ENCODE data around the gene DAP. TPM values are rescaled to one million over a fixed set of nuclear protein-coding genes. Genes with fewer than 3 reads are reported as not detected.

DAP gene
- total RNA-seq, 2 experiments from 2014 or later: 47.8 to 50.2 TPM

GRCh38 chr5:10778179-10778910 is 17.3 kb upstream of the DAP start:
- no peaks in the 10 kb centered on the region for H3K36me3 Mint-ChIP-seq

GRCh38 chr5:10775646-10776045 is 14.6 kb upstream of the DAP start:
- Mint-ChIP-seq H3K4me1 (no peaks in the 10 kb centered on the region), H3K27ac (no peak overlapping the region), H3K36me3 (no peaks in the 10 kb centered on the region), H3K9me3 (no peaks in the 10 kb centered on the region), H3K4me3 (no peak overlapping the region), H3K27me3 (peaks cover 5% of the 10 kb centered on the region)
- DNase-seq (no peak), ATAC-seq (ENCODE audit: low read depth) (no peak)
- POLR2A ChIA-PET: no interaction called here

More at GRCh38 chr5:10778179-10778910, 17.3 kb upstream of the DAP start:
- ATAC-seq (ENCODE audit: low read depth) (no peak), DNase-seq (no peak)
- Mint-ChIP-seq H3K4me1 (peaks cover 2% of the 10 kb centered on the region), H3K27me3 (peaks cover 2% of the 10 kb centered on the region), H3K27ac (no peak overlapping the region), H3K4me3 (no peak overlapping the region), H3K9me3 (peaks cover 2% of the 10 kb centered on the region)
- POLR2A ChIA-PET: no interaction called here

DNA sequence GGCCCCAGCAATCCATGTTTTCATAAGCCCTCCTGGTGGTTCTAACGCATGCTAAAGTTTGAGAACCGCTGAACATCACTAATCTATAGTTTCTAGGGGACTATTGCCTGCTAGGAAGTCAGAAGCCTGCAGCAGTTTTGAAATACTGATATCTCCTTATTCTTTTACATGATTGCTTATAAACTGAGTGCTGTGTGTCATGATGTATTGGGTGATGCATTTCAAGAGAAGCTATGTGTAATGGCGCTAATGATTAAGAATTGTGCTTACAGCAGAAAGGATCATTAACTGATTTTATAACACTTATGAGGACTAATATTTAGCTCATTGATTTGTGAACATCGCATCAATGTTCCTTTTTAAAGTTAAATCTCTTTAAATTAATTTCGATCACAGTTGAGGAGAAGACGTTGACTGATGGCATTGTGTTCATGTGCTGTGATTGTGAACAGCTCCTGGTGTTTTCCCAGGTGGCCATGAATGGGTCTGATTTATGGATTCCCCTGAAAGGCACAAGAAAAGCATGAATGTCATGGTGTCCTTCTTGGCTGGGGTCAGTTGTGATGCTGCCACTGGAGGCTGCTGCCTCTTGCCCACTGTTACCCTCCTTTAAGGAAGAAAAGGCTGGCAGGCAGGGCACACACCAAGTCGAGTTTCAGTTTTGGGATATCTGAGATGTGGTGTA is 12.0 kb upstream of the DAP start:
- peaks cover 14% of the 10 kb centered on the region for H3K27me3 Mint-ChIP-seq
- H3K27ac Mint-ChIP-seq: no peak overlapping the region
- POLR2A ChIA-PET: no interaction called here
- no peaks in the 10 kb centered on the region for H3K9me3 Mint-ChIP-seq
- no peaks in the 10 kb centered on the region for H3K36me3 Mint-ChIP-seq
- H3K4me1 Mint-ChIP-seq: no peaks in the 10 kb centered on the region
- DNase-seq: no peak
- H3K4me3 Mint-ChIP-seq: no peak overlapping the region
- ATAC-seq (ENCODE audit: low read depth): no peak

DNA sequence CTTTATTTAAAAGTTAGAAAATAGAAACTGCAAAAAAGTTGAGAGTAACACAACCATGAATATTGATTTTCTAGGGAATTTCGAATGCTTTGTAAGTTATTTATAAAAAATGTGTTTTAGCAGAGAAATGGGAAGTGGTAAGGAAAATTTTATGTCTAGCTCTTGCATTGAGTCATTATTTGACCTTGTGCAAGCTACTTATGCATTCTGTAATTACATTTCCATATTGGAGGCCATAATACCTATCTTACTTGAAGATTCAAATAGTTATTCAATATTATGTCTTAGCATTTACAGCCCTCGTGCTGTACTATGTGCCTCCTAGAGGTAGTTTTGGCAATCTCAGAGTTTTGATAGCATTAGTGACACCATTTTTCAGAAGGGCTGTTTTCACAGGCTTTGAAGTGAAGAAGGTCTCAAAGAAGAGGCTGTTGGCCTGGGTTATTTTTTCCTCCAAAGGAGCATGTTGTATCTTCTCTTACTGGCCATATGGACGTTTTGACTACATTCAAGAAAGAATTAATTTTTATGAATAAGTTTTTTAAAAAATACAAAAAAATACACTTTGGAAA is 7.4 kb upstream of the DAP start:
- no peak for DNase-seq
- POLR2A ChIA-PET: no interaction called here
- H3K4me1 Mint-ChIP-seq: peaks cover 1% of the 10 kb centered on the region

GRCh38 chr5:10762776-10763500 is 1.9 kb upstream of the DAP start:
- H3K4me1 Mint-ChIP-seq: peaks cover 20% of the 10 kb centered on the region
- no peak for ATAC-seq (ENCODE audit: low read depth)
- DNase-seq: no peak
- POLR2A ChIA-PET: no interaction called here
- peaks cover 3% of the 10 kb centered on the region for H3K27me3 Mint-ChIP-seq
- no peak overlapping the region for H3K27ac Mint-ChIP-seq
- peak overlapping the region; percentile 79 for H3K4me3 Mint-ChIP-seq
- peaks cover 3% of the 10 kb centered on the region for H3K9me3 Mint-ChIP-seq
- H3K36me3 Mint-ChIP-seq: peaks cover 9% of the 10 kb centered on the region

More for the DNA sequence above, 7.4 kb upstream of the DAP start:
- H3K27ac Mint-ChIP-seq: no peak overlapping the region
- H3K36me3 Mint-ChIP-seq: peaks cover 2% of the 10 kb centered on the region
- no peak overlapping the region for H3K4me3 Mint-ChIP-seq
- peaks cover 3% of the 10 kb centered on the region for H3K9me3 Mint-ChIP-seq
- H3K27me3 Mint-ChIP-seq: peaks cover 15% of the 10 kb centered on the region
- ATAC-seq (ENCODE audit: low read depth): no peak

DNA sequence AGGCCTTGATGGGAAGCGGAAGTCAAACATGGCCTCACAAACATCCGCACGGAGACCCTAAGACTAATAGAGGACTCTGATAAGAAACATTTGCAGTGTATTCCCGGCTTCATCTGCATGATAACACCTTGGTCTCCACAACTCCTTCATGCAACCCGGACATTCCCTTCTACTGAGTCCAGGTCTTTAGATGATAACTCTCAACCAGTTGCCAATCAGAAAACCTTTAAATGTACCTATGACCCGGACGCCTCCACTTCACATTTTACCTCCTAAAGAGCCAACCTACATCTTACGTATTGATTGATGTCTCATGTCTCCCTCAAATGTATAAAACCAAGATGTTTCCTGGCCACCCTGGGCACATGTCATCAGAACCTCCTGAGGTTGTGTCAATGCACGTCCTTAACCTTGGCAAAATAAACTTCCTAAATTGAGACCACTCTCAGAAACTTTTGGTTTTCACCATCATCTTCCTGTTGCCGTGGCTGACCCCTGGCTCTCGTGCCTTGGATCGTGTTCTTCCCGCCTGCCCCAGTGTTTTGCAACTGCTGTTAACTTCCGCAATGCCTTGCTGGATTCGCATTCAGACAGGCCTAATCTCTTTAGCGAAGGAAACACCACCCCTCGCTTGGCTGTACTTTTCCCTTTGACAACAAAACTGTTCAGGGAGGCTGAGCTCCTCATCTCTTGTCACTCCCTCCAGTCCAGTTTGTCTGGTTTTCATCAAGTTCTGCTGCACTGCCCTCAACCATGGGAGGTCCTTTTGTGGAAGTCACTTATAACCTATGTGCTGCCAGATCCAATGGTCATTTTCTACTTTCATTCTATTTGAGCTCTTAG is 1.1 kb upstream of the DAP start:
- Mint-ChIP-seq H3K9me3 (peaks cover 3% of the 10 kb centered on the region), H3K27ac (peak overlapping the region; percentile 84), H3K36me3 (peaks cover 10% of the 10 kb centered on the region), H3K27me3 (no peaks in the 10 kb centered on the region), H3K4me3 (peak overlapping the region; percentile 79), H3K4me1 (peaks cover 25% of the 10 kb centered on the region)
- no peak for DNase-seq
- POLR2A ChIA-PET: interaction anchor here (1.2 kb wide), 1 partner anchor 340 kb away, joined by 3 read pairs; no protein-coding TSS in a partner anchor
- no peak for ATAC-seq (ENCODE audit: low read depth)

DNA sequence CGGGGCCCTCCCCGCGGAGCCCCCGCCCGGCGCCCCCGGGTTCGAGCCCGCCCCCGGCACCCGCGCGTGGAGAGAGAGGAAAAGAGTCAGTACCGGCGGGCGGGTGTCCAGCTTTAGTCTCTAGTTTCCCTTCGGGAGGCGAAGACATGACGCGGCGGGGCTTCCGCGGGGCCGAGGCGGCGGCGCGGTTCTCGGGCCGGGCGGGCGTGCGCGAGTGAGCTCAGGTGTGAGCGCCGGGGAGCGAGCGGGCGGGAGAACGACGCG is 181 bp downstream of the DAP start:
- no peak overlapping the region for H3K27ac Mint-ChIP-seq

DNA sequence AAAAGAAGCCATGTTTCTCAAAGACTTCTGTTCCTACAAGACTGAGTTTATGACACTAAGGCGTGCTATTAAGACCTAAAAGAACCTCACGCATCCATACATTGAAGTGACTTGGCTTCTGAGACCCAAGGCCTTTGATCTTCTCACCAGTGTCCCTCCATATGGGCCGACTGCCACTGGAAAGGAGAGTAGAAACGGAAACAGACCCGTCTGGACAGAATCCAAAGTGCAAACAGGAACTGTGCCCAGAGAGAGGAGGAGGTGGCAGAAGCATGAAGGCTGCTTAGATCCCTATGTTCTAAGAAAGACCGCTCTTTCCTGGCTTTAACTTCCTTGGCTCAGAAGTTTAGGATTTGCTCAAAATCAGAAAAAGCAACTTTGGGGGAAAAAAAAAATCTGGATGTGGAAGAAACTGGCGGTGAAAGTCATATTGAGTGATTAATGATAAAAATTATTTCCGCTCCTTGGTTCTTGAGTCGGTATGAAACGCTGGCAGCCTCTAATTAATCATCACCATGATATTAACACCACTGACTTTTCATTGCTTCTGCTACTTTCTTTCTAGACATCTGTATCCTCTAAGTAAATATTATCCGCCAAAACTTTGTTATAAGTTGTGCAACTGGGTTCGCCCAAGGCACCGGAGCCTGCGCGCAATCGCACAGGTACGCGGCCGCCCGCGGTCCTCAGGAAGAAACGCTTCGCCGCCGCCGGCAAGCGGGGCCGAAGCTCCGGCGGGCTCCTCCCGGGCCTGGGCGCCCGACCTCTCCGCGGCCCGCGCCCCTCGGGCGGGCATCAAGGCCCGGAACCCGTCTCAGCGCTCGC is 726 bp downstream of the DAP start:
- Mint-ChIP-seq H3K36me3 (peaks cover 13% of the 10 kb centered on the region), H3K9me3 (no peaks in the 10 kb centered on the region), H3K4me1 (peaks cover 26% of the 10 kb centered on the region), H3K27ac (peak overlapping the region; percentile 83), H3K4me3 (peak overlapping the region; percentile 97), H3K27me3 (no peaks in the 10 kb centered on the region)
- no peak for DNase-seq
- POLR2A ChIA-PET: interaction anchor here (0.5 to 1.3 kb wide), 5 partner anchors 9 to 339 kb away, joined by 3 to 5 read pairs (median 3); no protein-coding TSS in a partner anchor
- ATAC-seq (ENCODE audit: low read depth): peak; percentile 28

More for the DNA sequence above, 181 bp downstream of the DAP start:
- DNase-seq (no peak), ATAC-seq (ENCODE audit: low read depth) (no peak)
- H3K9me3 Mint-ChIP-seq: no peaks in the 10 kb centered on the region
- peaks cover 26% of the 10 kb centered on the region for H3K4me1 Mint-ChIP-seq
- POLR2A ChIA-PET: interaction anchor here (0.5 to 1.3 kb wide), 5 partner anchors 9 to 339 kb away, joined by 3 to 5 read pairs (median 3); no protein-coding TSS in a partner anchor
- no peaks in the 10 kb centered on the region for H3K27me3 Mint-ChIP-seq
- H3K4me3 Mint-ChIP-seq: peak overlapping the region; percentile 79
- H3K36me3 Mint-ChIP-seq: peaks cover 10% of the 10 kb centered on the region

GRCh38 chr5:10759111-10759510 is 1.9 kb downstream of the DAP start:
- POLR2A ChIA-PET: no interaction called here
- no peak for DNase-seq
- Mint-ChIP-seq H3K9me3 (no peaks in the 10 kb centered on the region), H3K36me3 (peaks cover 18% of the 10 kb centered on the region), H3K4me3 (peak overlapping the region; percentile 62), H3K4me1 (peaks cover 28% of the 10 kb centered on the region), H3K27me3 (no peaks in the 10 kb centered on the region), H3K27ac (no peak overlapping the region)
- no peak for ATAC-seq (ENCODE audit: low read depth)

GRCh38 chr5:10757922-10758555 is 3.0 kb downstream of the DAP start:
- no peaks in the 10 kb centered on the region for H3K27me3 Mint-ChIP-seq
- peaks cover 27% of the 10 kb centered on the region for H3K4me1 Mint-ChIP-seq
- H3K4me3 Mint-ChIP-seq: no peak overlapping the region
- DNase-seq (no peak), ATAC-seq (ENCODE audit: low read depth) (no peak)
- peaks cover 18% of the 10 kb centered on the region for H3K36me3 Mint-ChIP-seq
- H3K9me3 Mint-ChIP-seq: no peaks in the 10 kb centered on the region
- H3K27ac Mint-ChIP-seq: no peak overlapping the region
- POLR2A ChIA-PET: no interaction called here

GRCh38 chr5:10757043-10757442 is 4.0 kb downstream of the DAP start:
- POLR2A ChIA-PET: no interaction called here
- H3K36me3 Mint-ChIP-seq: peaks cover 16% of the 10 kb centered on the region
- DNase-seq (no peak), ATAC-seq (ENCODE audit: low read depth) (no peak)
- H3K27ac Mint-ChIP-seq: no peak overlapping the region
- H3K9me3 Mint-ChIP-seq: no peaks in the 10 kb centered on the region
- H3K4me1 Mint-ChIP-seq: peaks cover 19% of the 10 kb centered on the region
- H3K27me3 Mint-ChIP-seq: no peaks in the 10 kb centered on the region
- H3K4me3 Mint-ChIP-seq: no peak overlapping the region

DNA sequence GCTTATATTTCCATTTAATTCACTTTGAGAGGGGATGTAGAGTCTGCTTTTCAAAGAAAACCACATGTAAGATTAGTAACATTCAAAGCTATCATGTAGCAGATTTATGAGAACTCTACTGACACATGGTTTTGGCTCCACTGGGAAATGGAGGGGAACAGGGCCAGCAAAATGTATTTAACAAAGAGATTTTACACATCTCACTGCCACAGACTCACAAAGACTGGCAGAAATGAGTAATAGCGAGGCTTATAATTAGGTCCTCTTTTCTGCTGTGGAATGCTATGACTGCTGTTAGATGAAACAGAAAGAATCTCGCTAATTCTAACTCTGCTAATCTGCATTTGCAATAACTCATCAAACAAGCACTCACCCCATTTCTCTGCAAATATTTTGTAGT is 4.5 kb downstream of the DAP start:
- DNase-seq: no peak
- H3K4me1 Mint-ChIP-seq: peaks cover 17% of the 10 kb centered on the region
- H3K27me3 Mint-ChIP-seq: no peaks in the 10 kb centered on the region
- no peak overlapping the region for H3K27ac Mint-ChIP-seq
- peaks cover 16% of the 10 kb centered on the region for H3K36me3 Mint-ChIP-seq
- ATAC-seq (ENCODE audit: low read depth): no peak
- H3K4me3 Mint-ChIP-seq: no peak overlapping the region
- POLR2A ChIA-PET: no interaction called here
- no peaks in the 10 kb centered on the region for H3K9me3 Mint-ChIP-seq

Data from activated naive CD8-positive, alpha-beta T cell treated with anti-CD3 and anti-CD28 coated beads, Interleukin-2, amount 10 ng/mL, durations not matched to agents 7 days and 5 days (primary cell).